ENCODE results near the gene FLVCR2. TPM values are rescaled to one million over a fixed set of nuclear protein-coding genes. Genes with fewer than 3 reads are reported as not detected.
A peak's percentile ranks its signal among the peaks of the same experiment; 100 is the strongest.

Gene FLVCR2
- polyA plus RNA-seq, 1 of the 3 experiments (the other 2 are of a cell fraction): 0.05 TPM

DNA sequence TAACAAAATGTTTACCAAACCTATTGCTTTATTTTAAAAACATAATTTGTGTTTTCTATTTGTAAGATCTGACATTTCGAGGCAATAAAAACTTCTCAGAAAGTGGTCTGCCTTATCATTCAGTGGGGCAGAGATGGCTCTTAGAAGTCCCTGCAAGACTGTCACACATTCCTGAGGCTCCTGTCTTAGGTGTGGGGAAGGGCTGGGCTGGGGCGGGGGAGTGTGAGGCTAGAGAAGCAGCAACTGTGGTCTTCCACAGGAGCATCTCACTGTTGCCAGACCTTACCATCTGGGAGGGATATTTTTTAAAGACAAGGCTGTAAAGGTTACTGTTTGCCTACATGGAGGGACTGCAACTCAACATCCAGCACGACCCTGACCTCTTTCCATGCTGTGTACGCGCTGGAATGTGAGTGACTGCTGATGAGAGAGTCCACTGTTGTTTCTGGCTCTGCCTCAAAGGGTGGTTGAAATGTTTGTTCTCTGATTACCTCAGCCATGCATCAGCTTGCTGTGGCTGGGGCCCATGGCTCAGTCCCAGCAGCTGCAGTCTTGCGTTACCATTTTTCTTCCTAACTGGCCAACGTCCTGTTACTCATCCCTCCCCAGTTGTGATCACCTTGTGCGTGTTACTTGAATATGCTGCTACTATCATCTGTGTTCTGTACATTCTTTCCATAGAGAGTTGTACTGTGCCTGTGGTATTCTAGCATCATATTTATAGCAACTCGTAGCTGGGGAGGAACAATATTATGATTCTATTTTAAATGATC is 69.8 kb downstream of the FLVCR2 start:
- no peak overlapping the region for H3K9ac ChIP-seq
- ChIA-PET POLR2A (no interaction called here), CTCF (interaction anchor here (1.6 to 11.4 kb wide), 3 partner anchors 71 to 87 kb away, joined by 5 to 439 read pairs (median 38); partner anchors contain the start of gene FLVCR2)
- peak overlapping the region; percentile 47 for H3K4me2 ChIP-seq
- H3K9me2 ChIP-seq: no peaks in the 10 kb centered on the region
- H3K4me3 ChIP-seq (ENCODE audit: low read depth in 2 of 2, low read length in 1 of 2): no peak overlapping the region
- peaks cover 4% of the 10 kb centered on the region; the same call in 1 of the 2 replicates for H4K20me1 ChIP-seq (ENCODE audit: insufficient read depth)
- DNase-seq: no peak
- H3K27ac ChIP-seq (ENCODE audit: low read depth in 2 of 2, low read length in 1 of 2): no peak overlapping the region
- H3K9me3 ChIP-seq: no peaks in the 10 kb centered on the region
- H3F3A ChIP-seq (replicated peaks; ENCODE audit: insufficient read depth): peaks cover 6% of the 10 kb centered on the region
- H3K79me2 ChIP-seq (ENCODE audit: insufficient read depth): no peaks in the 10 kb centered on the region
- no peak overlapping the region for H2AFZ ChIP-seq (ENCODE audit: low read depth)
- TF ChIP-seq POLR2AphosphoS5 (IDR thresholded peaks at IDR 0.05; ENCODE audit: low read depth, low read length) (peak; percentile 18; the same call in 1 of the 2 replicates), SIN3A (IDR thresholded peaks at IDR 0.05; ENCODE audit: borderline replicate concordance, low read depth, low read length) (no peak), TCF12 (IDR thresholded peaks at IDR 0.05) (peak; percentile 69; the same call in 1 of the 2 replicates), NFIC (IDR thresholded peaks at IDR 0.05; ENCODE audit: borderline replicate concordance) (peak; percentile 78), JUND (IDR thresholded peaks at IDR 0.05) (0 out of 2 replicates have a peak, but pooled peaks have one; percentile 26), FOSL2 (IDR thresholded peaks at IDR 0.05; ENCODE audit: borderline replicate concordance, low read depth) (peak; percentile 15; the same call in 1 of the 2 replicates), TEAD4 (IDR thresholded peaks at IDR 0.05; ENCODE audit: borderline replicate concordance, insufficient read depth) (peak; percentile 28; the same call in 1 of the 2 replicates), RXRA (IDR thresholded peaks at IDR 0.05; ENCODE audit: borderline replicate concordance, low read depth) (no peak)
- TF ChIP-seq, protein P1, sequence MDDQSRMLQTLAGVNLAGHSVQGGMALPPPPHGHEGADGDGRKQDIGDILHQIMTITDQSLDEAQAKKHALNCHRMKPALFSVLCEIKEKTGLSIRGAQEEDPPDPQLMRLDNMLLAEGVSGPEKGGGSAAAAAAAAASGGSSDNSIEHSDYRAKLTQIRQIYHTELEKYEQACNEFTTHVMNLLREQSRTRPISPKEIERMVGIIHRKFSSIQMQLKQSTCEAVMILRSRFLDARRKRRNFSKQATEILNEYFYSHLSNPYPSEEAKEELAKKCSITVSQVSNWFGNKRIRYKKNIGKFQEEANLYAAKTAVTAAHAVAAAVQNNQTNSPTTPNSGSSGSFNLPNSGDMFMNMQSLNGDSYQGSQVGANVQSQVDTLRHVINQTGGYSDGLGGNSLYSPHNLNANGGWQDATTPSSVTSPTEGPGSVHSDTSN (IDR thresholded peaks at IDR 0.05): peak; percentile 41; the same call in 1 of the 2 replicates
- H3K27me3 ChIP-seq (ENCODE audit: insufficient read depth): no peaks in the 10 kb centered on the region
- H3K36me3 ChIP-seq (replicated peaks in 1 of 2; ENCODE audit: control insufficient read depth in 1 of 2, insufficient read depth in 2 of 2, low read length in 1 of 2): peaks cover 23 to 28% of the 10 kb centered on the region in 2 experiments
- H3K4me1 ChIP-seq (ENCODE audit: control insufficient read depth in 1 of 2, insufficient read depth in 2 of 2, low read depth in 1 of 2, low read length in 1 of 2): no peaks in the 10 kb centered on the region
- whole genome bisulfite sequencing (ENCODE audit: low lambda C conversion rate): 55% methylated on average over 9 of the region's 9 CpGs

DNA sequence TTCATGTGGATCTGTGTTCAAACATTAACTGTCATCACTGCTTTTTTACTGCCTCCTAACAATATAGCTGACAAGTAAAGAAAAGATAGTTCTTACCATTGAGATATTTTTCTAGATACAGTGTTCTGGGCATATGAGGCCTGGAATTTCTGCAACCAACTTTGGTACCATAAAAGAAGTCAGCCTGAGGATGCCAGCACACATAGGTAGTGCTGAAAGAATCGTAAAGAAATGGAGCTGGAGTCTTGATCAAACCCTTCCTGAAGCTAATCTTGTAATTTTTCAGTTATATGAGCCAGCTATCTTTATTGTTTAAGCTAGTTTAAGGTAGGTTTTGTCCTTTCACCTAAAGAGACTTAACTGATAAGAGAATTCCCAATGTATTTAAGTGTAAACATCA is 70.9 kb downstream of the FLVCR2 start:
- POLR2A ChIA-PET: no interaction called here
- Histone ChIP-seq H3K9ac (no peak overlapping the region), H3K4me3 (ENCODE audit: low read depth in 2 of 2, low read length in 1 of 2) (no peak overlapping the region)
- no peak for TF ChIP-seq EZH2phosphoT487 (IDR thresholded peaks at IDR 0.05; ENCODE audit: borderline replicate concordance, low read depth)
- no peak for TF ChIP-seq FOXM1 (IDR thresholded peaks at IDR 0.05; ENCODE audit: low read depth)
- TF ChIP-seq, protein P2, sequence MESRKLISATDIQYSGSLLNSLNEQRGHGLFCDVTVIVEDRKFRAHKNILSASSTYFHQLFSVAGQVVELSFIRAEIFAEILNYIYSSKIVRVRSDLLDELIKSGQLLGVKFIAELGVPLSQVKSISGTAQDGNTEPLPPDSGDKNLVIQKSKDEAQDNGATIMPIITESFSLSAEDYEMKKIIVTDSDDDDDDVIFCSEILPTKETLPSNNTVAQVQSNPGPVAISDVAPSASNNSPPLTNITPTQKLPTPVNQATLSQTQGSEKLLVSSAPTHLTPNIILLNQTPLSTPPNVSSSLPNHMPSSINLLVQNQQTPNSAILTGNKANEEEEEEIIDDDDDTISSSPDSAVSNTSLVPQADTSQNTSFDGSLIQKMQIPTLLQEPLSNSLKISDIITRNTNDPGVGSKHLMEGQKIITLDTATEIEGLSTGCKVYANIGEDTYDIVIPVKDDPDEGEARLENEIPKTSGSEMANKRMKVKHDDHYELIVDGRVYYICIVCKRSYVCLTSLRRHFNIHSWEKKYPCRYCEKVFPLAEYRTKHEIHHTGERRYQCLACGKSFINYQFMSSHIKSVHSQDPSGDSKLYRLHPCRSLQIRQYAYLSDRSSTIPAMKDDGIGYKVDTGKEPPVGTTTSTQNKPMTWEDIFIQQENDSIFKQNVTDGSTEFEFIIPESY (IDR thresholded peaks at IDR 0.05; ENCODE audit: borderline replicate concordance, low read depth): no peak
- TF ChIP-seq FOXJ3 (CRISPR knock-in tag; IDR thresholded peaks at IDR 0.05): no peak
- no peak for TF ChIP-seq GABPA (IDR thresholded peaks at IDR 0.05; ENCODE audit: low read depth)
- TF ChIP-seq NRF1 (IDR thresholded peaks at IDR 0.05; ENCODE audit: low read depth, low read length): no peak
- no peak for TF ChIP-seq MXI1 (IDR thresholded peaks at IDR 0.05; ENCODE audit: low read depth, low read length)
- no peak for TF ChIP-seq RFX5 (IDR thresholded peaks at IDR 0.05; ENCODE audit: low read length)
- TF ChIP-seq, protein P3, sequence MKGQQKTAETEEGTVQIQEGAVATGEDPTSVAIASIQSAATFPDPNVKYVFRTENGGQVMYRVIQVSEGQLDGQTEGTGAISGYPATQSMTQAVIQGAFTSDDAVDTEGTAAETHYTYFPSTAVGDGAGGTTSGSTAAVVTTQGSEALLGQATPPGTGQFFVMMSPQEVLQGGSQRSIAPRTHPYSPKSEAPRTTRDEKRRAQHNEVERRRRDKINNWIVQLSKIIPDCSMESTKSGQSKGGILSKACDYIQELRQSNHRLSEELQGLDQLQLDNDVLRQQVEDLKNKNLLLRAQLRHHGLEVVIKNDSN (IDR thresholded peaks at IDR 0.05; ENCODE audit: borderline replicate concordance, low read depth): no peak
- TF ChIP-seq RCOR1 (IDR thresholded peaks at IDR 0.05; ENCODE audit: low read length): no peak
- TF ChIP-seq ELF1 (IDR thresholded peaks at IDR 0.05): no peak
- no peak for TF ChIP-seq SMC3 (IDR thresholded peaks at IDR 0.05; ENCODE audit: low read depth, low read length)
- TF ChIP-seq, protein P4, sequence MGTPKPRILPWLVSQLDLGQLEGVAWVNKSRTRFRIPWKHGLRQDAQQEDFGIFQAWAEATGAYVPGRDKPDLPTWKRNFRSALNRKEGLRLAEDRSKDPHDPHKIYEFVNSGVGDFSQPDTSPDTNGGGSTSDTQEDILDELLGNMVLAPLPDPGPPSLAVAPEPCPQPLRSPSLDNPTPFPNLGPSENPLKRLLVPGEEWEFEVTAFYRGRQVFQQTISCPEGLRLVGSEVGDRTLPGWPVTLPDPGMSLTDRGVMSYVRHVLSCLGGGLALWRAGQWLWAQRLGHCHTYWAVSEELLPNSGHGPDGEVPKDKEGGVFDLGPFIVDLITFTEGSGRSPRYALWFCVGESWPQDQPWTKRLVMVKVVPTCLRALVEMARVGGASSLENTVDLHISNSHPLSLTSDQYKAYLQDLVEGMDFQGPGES (IDR thresholded peaks at IDR 0.05; ENCODE audit: low read depth, low read length): no peak
- no peak for TF ChIP-seq NFIC (IDR thresholded peaks at IDR 0.05; ENCODE audit: borderline replicate concordance)
- no peak for TF ChIP-seq EP300 (IDR thresholded peaks at IDR 0.05; ENCODE audit: borderline replicate concordance in 1 of 2, low read depth in 1 of 2, low read length in 1 of 2)
- no peak for TF ChIP-seq RXRA (IDR thresholded peaks at IDR 0.05; ENCODE audit: borderline replicate concordance, low read depth)

More for the DNA sequence above, 70.9 kb downstream of the FLVCR2 start:
- WGBS (ENCODE audit: low lambda C conversion rate): 95% methylated on average over 1 of the region's 1 CpG
- Histone ChIP-seq H3K9me3 (no peaks in the 10 kb centered on the region), H3K27ac (ENCODE audit: low read depth in 2 of 2, low read length in 1 of 2) (no peak overlapping the region), H4K20me1 (ENCODE audit: insufficient read depth) (peaks cover 4% of the 10 kb centered on the region; the same call in 1 of the 2 replicates), H3K4me1 (ENCODE audit: control insufficient read depth in 1 of 2, insufficient read depth in 2 of 2, low read depth in 1 of 2, low read length in 1 of 2) (no peaks in the 10 kb centered on the region), H3K27me3 (ENCODE audit: insufficient read depth) (no peaks in the 10 kb centered on the region), H3K4me2 (no peak overlapping the region), H3K36me3 (replicated peaks in 1 of 2; ENCODE audit: control insufficient read depth in 1 of 2, insufficient read depth in 2 of 2, low read length in 1 of 2) (peaks cover 23 to 33% of the 10 kb centered on the region in 2 experiments), H3K79me2 (ENCODE audit: insufficient read depth) (no peaks in the 10 kb centered on the region), H2AFZ (ENCODE audit: low read depth) (no peak overlapping the region), H3K9me2 (no peaks in the 10 kb centered on the region), H3F3A (replicated peaks; ENCODE audit: insufficient read depth) (peaks cover 6% of the 10 kb centered on the region)
- no peak for DNase-seq
- CTCF ChIA-PET: interaction anchor here (1.0 to 11.4 kb wide), 4 partner anchors 8 to 161 kb away, joined by 3 to 439 read pairs (median 30); partner anchors contain the start of gene FLVCR2

Measured in SK-N-SH (cell line).